HG03108 (cell line): ENCODE data around the gene NHERF2.
"Not testable (repeated sequence)": the region's sequence is repeated elsewhere in the genome, so short reads cannot be mapped to it uniquely, and the experiment has no call there.

Experiments
- ATAC-seq: cut with Tn5 transposase; IDR thresholded peaks from one replicate; pipeline ENCODE4 v1.9.1; 2021; ENCODE audit warnings: moderate library complexity; ENCODE audit not compliant: unreplicated experiment

NHERF2 gene

DNA sequence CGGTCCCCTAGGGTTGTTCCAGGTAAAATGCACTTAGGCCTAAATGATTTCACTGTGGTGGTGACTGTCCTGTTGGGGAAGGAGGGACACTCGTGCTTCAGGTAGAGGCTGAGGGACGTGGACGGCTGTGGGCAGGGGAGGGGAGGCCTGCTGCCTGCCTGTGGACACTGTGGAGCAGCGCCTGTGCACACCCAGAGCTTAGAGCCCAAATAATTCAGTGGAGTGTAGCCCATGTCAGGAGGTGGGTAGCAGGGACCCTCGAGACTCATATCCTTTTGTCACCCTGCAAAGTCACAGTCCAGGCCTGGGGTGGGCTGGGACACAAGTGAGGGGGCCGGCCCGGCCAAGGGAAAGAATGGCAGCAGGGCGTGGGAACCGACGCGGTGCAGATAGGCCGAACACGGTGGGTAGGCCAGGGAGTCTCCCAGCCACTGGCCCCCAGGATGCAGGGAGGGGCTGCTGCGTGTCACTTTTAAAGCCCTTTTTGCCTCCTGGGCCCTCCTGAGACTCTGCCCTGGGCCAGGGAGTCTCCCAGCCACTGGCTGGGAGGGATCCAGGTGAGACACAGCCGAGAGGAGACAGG lies 733 bp upstream of the NHERF2 start:
- no peak for ATAC-seq

DNA sequence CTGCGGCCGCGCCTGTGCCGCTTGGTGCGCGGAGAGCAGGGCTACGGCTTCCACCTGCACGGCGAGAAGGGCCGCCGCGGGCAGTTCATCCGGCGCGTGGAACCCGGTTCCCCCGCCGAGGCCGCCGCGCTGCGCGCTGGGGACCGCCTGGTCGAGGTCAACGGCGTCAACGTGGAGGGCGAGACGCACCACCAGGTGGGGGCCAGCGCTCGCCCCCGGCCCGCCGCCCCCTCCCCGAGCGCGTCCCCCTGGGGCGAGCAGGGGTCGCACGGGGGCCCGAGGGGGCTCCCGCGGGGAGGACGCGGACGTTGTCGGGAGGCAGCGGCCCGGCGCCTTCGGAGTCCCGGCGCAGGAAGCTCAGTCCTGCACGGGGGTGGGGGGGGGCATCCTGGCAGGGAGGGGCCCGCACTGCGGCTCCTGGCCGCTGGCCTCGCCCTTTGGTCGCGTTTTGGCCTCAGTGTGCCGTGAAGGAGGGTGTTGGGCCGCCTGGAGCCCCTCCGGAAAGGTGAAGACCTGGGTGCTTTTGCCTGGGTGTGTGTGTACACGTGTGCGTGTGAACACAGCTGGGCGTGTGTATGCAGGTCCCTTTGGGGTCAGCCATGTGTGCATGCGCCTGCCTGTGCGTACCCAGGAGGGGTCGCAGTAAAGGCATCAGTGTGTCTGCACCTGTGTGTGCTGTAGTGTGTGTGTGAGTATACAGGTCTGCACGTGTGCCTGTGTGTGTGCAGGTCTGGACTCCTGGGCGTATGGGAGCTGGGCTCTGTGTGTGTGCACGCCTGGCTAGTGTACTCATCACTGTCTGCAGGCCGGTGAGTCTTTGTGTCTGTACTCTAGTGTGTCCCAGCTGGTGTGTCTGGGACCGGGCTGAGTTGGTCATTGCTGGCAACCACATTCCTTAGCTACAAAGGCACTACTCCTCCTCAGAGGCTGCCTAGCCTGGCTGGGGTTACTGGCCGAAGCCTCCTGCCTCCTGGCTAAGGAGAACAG lies 615 bp downstream of the NHERF2 start:
- ATAC-seq, result no peak

DNA sequence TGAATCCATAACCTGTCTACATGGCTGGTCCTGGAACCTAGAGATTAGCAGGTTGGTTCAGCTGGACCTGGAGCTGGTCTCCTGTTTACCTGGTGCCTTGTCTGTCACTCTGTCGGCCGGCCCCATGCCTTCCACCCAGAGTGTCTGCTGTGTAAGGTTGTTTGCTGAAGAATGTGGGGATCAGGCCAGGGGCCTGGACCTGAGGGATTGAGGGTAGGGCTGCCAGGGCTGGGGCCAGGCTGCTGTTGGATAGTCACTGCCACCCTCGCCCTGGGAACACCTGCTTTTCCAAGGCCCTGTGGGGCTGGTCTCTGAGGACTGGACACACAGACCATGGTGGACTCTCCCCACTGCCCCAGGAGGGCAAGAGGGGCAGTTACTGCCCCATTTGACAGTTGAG lies 1.4 kb downstream of the NHERF2 start:
- ATAC-seq, result no peak

DNA sequence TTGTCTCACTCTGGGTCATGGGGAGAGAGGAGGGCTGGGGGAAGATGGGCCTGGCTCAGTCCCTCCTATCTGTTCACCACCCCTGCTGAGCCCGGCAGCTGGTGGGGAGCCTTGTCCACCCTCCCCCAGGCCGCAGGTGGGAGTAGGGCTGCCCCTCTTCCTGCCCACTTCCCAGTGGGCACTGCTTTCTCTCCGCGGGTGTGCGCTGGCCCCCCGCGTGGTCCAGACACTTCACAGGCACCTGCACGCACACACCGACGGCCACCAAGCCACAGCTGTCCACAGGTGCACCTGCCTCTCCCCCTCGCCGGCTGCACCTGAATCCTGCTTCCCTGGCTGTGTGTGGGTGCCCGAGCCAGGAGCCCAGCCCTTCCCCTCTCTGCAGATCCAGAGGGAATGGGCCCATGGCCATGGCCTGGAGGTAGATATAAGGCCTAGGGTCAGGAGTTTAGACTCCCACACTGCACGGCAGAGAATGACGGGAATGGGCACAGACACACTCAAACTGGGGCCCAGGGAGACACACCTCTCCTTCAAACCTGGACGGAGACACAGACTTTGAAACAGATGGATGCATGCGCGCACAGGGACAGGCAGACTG lies 2.0 kb downstream of the NHERF2 start:
- no peak for ATAC-seq

DNA sequence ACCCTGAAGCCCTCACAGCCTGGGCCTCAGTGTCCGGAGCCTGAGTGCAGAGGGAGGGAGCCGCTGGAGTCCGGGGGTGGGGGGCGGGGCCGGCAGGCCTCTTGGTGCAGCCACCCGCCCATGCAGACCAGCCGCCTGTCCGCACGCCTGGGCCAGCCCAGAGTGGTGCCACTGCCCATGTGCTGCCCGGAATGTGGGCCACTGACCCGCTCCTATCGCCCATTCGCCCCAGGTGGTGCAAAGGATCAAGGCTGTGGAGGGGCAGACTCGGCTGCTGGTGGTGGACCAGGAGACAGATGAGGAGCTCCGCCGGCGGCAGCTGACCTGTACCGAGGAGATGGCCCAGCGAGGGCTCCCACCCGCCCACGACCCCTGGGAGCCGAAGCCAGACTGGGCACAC lies 2.6 kb downstream of the NHERF2 start:
- no peak for ATAC-seq

DNA sequence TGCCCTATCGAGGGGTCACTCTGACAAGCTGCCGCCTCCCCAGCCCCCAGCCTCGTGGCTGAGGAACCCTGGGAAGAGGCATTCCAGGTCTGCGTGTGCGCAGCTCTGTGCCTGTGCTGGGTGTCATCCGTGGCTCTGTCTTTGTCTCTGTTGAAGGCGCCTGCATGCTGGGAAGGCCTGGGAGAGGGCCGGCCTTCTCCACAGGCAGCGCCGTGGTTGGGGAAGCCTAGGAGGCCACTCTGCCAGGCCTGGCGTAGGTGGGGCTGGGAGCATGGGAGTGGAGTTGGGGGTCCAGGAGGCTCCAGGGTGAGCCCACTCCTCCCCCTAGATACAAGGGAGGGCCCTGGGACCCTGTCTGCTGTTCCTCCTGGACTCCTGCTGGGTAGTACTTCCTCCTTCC lies 3.3 kb downstream of the NHERF2 start:
- no peak for ATAC-seq

DNA sequence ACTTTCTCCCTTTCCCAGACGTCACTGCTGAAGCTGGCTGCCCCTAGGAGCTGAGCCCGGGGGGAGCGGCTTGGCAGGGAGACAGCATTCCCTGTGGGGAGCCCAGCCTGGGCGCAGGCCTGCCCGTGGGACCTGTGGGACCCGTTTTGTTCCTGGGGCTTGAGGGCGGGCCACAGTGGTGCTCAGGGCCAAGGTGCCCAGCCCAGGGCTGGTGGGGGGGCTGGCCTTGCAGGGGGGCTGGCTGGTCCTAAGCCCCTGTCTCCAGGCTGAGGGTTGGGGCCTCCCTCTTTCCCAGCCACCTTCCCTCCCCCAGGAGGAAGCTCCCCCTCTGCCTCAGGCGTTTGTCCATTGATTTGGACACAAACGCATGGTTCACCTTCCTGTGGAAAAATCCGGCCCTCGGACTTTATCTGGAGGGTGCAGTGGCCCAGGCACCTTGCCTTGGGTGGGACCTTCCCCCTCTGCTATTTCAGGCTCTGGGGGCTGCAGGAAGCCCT lies 4.4 kb downstream of the NHERF2 start:
- no peak for ATAC-seq

DNA sequence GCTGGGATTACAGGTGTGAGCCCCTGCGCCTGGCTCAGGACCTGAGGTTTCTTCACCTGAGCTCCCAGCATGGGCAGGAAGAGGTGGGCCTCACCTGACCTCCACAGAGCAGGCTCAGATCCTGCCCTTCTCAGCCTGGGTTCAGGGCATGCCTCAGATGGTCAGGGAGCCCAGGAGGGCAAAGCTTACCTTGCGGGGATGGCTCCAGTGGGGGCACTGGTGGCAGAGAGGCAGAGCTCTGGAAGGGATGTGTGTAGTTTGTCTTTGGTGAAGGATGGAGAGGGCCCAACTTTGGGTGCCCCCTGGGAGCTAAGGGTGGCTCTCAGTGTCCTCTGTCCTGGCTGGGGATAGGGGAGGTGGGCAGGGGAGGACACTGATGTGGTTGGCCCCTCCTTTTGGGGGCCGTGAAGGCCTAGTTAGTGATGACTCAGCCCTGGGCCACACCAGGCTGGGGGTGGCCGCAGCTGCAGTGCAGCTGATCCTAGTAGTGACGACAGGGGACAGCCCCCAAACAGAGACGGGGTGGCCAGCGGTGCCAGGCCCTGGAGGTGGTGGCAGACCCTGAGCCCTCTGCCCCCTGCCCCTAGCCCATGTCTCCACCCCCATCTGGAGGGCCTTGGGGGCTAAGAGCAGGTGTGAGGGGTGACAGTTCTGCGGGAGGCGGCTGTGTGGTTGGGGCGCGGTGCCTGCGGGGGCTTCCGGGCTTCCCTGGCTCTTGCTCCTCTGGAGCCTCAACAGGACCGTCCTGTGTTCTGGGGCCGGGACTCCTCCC lies 5.8 kb downstream of the NHERF2 start:
- ATAC-seq, result no peak

DNA sequence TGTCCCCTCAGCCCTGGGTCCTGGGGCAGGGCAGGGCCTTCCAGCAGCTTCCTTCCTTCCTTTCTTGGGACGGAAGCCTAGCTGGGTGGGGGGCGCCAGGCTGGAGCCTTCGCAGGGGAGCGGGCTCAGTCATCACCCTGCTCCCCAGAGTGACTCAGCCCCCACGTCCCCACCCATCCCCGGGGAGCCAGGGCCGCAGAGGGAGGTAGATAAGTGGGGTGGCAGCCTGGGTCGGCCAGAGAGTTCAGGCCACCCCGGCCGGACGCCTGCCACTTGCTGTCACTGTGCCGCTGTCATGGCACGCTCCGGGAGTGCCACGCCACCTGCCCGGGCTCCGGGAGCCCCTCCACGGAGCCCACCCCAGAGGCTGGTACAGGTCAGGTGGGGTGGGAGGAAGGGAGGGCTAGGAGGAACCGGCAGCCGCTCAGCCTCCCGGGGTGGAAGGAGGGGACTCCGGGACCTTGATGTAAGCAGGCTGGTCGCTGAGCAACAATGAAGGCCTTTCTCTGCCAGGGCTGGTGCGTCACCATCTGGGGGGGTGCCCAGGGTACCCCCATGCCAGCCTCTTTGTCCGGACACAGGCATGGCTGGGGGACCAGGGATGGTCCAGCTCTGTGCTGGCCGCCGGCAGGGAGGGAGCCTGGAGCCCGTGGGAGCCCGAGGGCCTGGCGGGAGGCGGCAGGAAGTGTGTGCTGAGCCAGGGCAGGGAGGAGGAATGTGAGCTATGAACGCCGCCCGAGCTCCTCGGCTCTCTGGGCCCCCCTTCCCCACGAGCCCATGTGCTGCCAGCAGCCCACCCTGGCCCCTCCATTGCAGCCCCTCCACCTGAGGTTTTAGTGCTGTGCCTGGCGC lies 6.6 kb downstream of the NHERF2 start:
- ATAC-seq, result no peak

DNA sequence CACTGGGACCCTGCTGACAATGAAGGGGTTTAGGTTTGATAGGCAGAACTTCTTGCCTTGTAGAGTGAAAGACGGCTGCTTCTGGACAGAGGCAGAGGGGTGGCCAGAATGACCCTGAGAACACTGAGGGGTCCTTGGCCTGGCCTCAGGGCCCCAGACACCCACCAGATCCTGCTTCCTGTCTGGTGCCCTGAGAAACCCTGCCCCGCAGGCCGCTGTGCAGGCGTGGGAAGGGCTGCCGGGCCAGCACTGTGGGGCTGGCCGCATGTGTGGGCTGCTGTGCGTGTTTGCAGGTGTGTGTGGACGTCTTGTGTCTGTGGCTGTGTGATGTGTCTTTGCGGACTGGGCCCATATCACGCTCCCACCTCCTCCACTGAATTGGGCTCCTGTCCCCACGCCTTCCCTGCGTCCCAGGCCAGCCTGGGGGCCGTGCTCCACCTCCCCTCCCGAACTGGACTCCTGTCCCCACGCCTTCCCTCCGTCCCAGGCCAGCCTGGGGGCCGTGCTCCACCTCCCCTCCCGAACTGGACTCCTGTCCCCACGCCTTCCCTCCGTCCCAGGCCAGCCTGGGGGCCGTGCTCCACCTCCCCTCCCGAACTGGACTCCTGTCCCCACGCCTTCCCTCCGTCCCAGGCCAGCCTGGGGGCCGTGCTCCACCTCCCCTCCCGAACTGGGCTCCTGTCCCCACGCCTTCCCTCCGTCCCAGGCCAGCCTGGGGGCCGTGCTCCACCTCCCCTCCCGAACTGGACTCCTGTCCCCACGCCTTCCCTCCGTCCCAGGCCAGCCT lies 7.4 kb downstream of the NHERF2 start:
- ATAC-seq, result not testable (repeated sequence)

DNA sequence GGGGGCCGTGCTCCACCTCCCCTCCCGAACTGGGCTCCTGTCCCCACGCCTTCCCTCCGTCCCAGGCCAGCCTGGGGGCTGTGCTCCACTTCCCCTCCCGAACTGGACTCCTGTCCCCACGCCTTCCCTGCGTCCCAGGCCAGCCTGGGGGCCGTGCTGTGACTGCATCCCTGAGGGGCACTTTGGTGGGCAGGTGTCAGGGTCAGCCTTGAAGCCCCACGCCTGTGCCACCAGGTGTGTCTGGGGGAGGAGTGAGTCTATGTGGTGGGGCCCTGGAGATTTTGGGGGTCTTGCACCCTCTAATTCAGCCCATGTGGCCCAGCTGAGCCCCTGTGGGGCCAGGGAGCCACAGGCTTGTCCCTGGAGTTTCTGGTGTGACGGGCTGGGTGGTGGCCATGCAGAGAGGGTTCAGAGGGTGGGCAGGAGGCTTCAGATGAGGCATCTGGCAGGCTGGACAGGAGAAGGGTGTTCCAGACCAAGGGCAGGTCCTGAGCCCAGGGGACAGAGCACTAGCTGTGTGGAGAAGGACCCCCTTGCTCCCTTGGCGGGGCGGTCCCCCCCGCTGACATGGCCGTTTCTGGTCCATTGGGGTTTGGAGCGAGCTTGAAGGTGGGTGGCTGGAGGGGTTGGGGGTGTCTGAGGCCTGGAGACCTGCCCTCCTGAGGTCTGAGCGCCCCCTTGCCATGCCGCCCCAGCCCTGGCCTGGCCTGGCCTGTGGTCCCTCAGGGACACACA lies 8.2 kb downstream of the NHERF2 start:
- ATAC-seq, result no peak

DNA sequence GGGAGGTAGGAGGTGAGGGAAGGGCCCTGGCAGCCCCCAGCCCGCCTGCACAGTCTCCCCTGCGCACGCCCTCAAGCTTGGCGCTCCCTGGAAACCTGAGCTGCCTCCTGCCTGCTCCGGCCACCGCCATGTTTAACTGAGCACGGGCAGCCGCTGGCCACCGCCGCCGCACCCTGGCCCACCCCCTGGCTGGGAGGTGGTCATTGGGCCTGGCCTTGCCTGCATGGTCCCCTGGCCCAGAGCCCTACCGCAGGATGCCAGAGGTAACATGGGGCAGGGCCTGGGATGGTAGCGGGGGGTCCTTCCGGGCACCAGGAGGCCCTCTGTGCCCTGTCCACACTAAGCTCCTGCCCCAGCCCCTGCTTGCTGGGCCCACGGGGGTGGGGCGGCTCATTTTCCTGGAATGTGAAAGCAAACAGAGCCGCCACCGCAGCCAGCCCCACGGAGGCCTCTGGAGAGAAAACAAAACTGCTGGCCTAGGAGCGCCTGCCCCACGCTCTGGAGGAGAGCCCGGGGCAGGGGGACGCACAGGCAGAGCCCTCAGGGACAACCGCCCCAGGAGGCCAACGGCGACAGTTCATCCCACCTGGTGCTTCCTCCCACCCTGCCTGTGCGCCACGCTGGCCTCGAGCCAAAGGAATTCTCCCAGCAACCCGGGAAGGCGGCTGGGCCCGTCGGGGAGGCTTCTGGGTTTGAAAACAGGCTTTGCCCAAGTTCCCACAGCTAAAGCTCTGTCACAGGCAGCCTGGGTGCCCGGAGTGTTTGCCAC lies 8.9 kb downstream of the NHERF2 start:
- ATAC-seq, result no peak

DNA sequence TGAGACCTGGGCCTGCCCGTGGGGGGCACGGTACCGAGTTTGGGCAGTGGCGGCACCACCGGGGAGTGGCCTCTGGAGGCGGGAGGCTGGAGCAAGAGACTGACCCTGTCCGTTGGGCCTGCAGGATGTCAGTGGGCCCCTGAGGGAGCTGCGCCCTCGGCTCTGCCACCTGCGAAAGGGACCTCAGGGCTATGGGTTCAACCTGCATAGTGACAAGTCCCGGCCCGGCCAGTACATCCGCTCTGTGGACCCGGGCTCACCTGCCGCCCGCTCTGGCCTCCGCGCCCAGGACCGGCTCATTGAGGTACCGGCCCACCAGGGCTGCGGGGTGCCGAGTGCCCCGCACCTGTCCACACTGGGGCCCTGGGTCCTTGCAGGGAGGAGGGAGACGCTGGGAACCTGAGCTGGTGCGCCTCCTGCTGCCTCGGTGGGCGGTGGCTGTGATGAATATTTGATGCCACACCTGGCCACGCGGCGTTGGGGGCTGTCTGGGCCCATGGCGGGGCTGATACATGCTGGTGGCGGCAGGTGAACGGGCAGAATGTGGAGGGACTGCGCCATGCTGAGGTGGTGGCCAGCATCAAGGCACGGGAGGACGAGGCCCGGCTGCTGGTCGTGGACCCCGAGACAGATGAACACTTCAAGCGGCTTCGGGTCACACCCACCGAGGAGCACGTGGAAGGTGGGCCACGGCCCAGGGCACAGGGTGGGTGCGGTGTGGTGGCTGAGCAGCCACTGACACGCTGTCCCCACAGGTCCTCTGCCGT lies 9.7 kb downstream of the NHERF2 start:
- no peak for ATAC-seq

DNA sequence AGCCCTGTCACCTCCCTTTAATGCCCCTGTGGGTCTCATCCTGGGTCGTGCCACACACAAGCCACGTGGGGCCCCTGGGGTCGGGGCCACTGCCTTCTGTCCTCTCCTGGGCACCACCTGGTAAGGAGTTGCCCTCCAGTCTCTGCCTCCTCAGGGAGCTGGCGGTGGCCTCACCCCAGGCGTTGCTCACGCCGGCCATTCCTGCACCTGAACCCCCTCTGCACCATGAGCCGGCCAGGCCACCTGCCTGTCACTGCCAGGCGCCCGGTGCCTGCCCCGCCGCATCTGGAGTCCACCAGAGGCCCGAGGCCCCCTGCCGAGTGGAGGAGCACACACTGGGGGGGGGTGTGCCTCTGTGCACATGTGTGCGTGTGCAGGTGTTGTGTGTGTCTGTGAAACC lies 10.4 kb downstream of the NHERF2 start:
- ATAC-seq, result no peak

DNA sequence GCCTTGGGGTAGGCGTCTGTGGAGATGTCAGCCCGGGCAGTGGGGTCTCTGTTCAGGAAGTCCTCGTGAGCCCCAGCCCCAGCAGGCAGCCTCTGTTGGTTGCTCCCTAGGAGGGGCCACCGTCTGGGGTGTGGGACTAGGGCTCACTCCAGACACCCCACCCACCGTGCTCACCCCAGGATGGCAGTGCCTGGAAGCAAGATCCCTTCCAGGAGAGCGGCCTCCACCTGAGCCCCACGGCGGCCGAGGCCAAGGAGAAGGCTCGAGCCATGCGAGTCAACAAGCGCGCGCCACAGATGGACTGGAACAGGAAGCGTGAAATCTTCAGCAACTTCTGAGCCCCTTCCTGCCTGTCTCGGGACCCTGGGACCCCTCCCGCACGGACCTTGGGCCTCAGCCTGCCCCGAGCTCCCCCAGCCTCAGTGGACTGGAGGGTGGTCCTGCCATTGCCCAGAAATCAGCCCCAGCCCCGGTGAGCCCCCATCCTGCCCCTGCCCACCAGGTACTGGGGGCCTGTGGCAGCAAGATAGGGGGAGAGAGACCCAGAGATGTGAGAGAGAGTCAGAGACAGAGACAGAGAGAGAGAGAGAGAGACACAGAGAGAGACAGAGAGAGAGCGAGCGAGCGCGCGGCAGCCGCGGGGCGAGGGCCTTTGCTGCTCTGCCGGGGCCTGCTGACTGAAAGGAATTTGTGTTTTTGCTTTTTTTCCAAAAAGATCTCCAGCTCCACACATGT lies 11.1 kb downstream of the NHERF2 start:
- ATAC-seq, result no peak

DNA sequence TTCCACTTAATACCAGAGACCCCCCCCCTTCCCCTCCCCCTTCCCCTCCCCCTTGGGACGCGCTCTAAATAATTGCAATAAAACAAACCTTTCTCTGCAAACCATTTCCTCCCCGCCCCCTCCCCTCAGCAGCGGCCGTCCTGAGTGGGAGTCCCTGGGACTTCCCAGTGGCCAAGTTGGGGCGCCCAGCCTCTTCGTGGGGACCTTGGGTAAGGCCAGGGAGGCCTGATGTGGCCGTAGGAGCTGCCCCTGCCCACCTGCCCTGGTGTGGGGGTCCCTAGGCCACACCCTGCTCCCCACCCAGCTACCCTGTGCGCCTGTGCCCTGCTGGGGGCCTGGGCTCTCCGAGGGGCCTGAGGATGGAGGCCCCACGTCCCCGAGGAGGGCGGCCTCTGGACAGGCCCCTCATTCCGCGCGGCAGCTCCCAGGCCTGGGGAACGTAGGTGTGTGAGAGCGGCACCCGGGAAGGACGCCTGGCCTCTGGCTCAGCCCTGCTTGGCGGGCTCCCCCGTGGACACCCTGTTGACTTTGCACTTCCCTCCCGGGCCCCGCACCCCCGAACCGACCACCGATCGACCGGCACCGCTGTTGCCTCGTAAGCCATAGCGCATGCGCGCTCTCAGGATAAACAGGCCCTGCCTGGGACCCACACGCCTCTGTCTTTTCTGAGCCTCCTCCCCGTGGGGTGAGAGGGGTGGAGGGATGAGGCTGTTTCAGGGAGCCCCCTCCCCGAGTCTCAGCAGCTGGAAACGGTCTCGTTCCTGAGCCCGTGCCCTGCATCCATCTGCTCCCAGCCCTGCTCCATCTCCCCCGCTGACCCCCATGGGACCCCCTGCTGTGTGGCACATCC lies 11.9 kb downstream of the NHERF2 start:
- ATAC-seq, result no peak
